Dendritic cell treated with granulocyte-macrophage colony-stimulating factor and Interleukin-4, amounts not matched to agents 40 ng/mL and 50 ng/mL, for 4 days (primary cell): Measurements from ENCODE around the gene EVA1A.
"Not testable (repeated sequence)": the region's sequence is repeated elsewhere in the genome, so short reads cannot be mapped to it uniquely, and the experiment has no call there.

ENCODE experiments used
- H3K27ac Mint-ChIP-seq: one replicate; pipeline ENCODE4 v1.8.0; 2022; ENCODE audit warnings: mild to moderate bottlenecking, mixed read lengths
- H3K27me3 Mint-ChIP-seq: one replicate; pipeline ENCODE4 v1.8.0; 2022; ENCODE audit warnings: mild to moderate bottlenecking, mixed read lengths
- H3K36me3 Mint-ChIP-seq: one replicate; pipeline ENCODE4 v1.8.0; 2022; ENCODE audit warnings: low read depth, mixed read lengths
- H3K4me1 Mint-ChIP-seq: one replicate; pipeline ENCODE4 v1.8.0; 2022; ENCODE audit warnings: low read depth, mixed read lengths
- H3K4me3 Mint-ChIP-seq: one replicate; pipeline ENCODE4 v1.8.0; 2022; ENCODE audit warnings: mild to moderate bottlenecking, moderate library complexity, mixed read lengths
- H3K9me3 Mint-ChIP-seq: one replicate; pipeline ENCODE4 v1.8.0; 2022; ENCODE audit warnings: mixed read lengths
- intact Hi-C: fragments of 100-400 bp; cut with micrococcal nuclease; formaldehyde crosslinking; loops from one replicate; pipeline ENCODE4 v1.15.0; 2022

Gene EVA1A

GRCh38 chr2:75493230-75493629, 67.5 kb downstream of the EVA1A start:
- intact Hi-C loops, result no loop called here
- Mint-ChIP-seq H3K4me1 (no peaks in the 10 kb centered on the region), H3K36me3 (no peaks in the 10 kb centered on the region), H3K4me3 (no peak overlapping the region), H3K9me3 (no peaks in the 10 kb centered on the region), H3K27ac (no peak overlapping the region), H3K27me3 (no peaks in the 10 kb centered on the region)

DNA sequence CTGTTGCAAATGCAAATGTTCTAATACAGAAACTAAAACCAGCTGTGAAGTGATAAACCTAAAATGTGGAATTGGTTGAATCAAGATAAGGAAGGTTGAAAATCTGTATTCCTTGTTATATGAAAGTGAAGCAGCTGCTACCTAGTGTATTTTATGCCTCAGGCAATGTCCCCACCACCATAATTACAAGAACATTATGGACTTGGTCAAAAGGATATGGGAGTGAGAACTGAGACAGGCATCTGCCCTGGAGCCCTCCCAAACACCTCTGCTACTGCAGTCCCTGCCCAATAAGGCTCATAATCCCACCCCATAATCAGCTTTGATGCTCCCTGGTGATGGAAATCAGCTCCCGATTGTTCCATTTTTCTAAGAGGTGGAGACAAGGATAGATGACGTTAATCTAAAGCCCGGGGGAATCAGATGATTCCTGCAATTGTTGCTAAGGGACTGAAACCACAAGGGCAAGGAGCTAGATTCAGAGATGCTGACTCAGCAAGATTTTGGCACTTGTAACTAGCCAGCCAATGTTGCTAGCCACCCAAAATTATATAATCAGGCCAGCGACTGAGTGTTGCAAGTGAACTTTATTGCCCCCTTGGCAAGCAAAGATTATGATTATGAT, 69.5 kb downstream of the EVA1A start:
- Mint-ChIP-seq H3K4me1 (no peaks in the 10 kb centered on the region), H3K36me3 (no peaks in the 10 kb centered on the region), H3K27ac (no peak overlapping the region), H3K9me3 (peaks cover 10% of the 10 kb centered on the region), H3K27me3 (no peaks in the 10 kb centered on the region), H3K4me3 (no peak overlapping the region)
- intact Hi-C loops, result no loop called here

- intact Hi-C loops, result no loop called here
- Mint-ChIP-seq H3K36me3 (no peaks in the 10 kb centered on the region), H3K4me3 (no peak overlapping the region)
These were observed 71.0 kb downstream of the EVA1A start for GRCh38 chr2:75489721-75490120.

GRCh38 chr2:75488157-75488556, 72.6 kb downstream of the EVA1A start:
- Mint-ChIP-seq H3K4me1 (no peaks in the 10 kb centered on the region), H3K9me3 (peaks cover 10% of the 10 kb centered on the region), H3K27me3 (no peaks in the 10 kb centered on the region), H3K27ac (no peak overlapping the region), H3K4me3 (no peak overlapping the region), H3K36me3 (no peaks in the 10 kb centered on the region)
- intact Hi-C loops, result no loop called here

More at GRCh38 chr2:75489721-75490120, 71.0 kb downstream of the EVA1A start:
- H3K27ac Mint-ChIP-seq, result no peak overlapping the region
- H3K27me3 Mint-ChIP-seq, result no peaks in the 10 kb centered on the region
- H3K9me3 Mint-ChIP-seq, result peaks cover 10% of the 10 kb centered on the region
- H3K4me1 Mint-ChIP-seq, result no peaks in the 10 kb centered on the region

DNA sequence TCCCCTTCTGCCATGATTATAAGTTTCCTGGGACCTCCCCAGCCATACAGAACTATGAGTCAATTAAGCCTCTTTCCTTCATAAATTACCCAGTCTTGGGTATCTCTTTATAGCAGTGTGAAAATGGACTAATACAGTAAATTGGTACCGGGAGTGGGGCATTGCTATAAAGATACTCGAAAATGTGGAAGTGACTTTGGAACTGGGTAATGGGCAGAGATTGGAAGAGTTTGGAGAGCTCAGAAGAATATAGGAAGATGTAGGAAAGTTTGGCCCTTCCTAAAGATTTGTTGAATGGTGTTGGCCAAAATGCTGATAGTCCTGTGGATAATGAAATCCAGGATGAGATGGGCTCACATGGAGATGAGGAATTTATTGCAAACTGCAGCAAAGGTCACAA, 74.0 kb downstream of the EVA1A start:
- H3K4me1 Mint-ChIP-seq, H3K9me3 Mint-ChIP-seq, intact Hi-C loops, H3K36me3 Mint-ChIP-seq, H3K27me3 Mint-ChIP-seq, H3K27ac Mint-ChIP-seq, H3K4me3 Mint-ChIP-seq: not testable (repeated sequence)

DNA sequence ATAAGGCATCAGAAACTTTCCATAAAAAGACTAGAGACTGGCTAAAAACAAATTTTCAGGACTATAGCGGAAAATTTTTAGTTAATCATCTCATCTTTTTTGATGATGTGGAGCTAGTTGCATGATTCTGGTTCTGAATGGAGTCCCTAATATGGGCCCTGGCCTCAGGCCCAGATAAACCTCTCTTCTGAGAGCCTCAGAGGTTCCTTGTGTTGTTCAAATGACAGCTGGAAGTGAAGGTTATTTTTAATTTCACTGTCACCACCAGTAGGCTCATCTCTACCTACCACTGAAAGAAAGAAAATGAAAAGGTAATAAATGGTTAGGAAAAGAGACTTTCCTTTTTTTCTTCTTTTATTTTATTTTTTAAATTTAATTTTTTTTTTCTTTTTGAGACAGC, 75.9 kb downstream of the EVA1A start:
- intact Hi-C loops, result no loop called here
- peaks cover 10% of the 10 kb centered on the region for H3K9me3 Mint-ChIP-seq
- H3K4me3 Mint-ChIP-seq, result no peak overlapping the region
- no peaks in the 10 kb centered on the region for H3K4me1 Mint-ChIP-seq
- H3K27me3 Mint-ChIP-seq, result no peaks in the 10 kb centered on the region
- no peaks in the 10 kb centered on the region for H3K36me3 Mint-ChIP-seq
- H3K27ac Mint-ChIP-seq, result no peak overlapping the region

DNA sequence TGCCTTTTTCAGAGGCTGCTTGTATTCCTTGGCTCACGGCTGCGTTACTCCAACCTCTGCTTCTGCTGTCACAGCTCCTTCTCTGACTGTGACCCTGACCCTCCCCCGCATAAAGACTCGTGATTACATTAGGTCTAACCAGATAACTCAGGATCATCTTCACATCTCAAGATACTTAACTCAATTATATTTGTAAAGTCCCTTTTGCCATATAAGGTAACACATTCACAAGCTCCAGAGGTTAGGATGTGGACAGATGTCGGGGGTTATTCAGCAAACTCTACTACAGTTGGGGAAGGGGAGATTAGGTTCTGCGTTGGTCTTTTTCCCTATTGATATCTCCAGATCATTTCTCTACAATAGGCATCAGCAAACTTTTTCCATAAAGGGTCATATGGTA, 76.9 kb downstream of the EVA1A start:
- Mint-ChIP-seq H3K27me3 (no peaks in the 10 kb centered on the region), H3K27ac (no peak overlapping the region), H3K36me3 (no peaks in the 10 kb centered on the region), H3K4me1 (no peaks in the 10 kb centered on the region), H3K9me3 (peaks cover 10% of the 10 kb centered on the region), H3K4me3 (no peak overlapping the region)
- intact Hi-C loops, result no loop called here

GRCh38 chr2:75482398-75482797, 78.3 kb downstream of the EVA1A start:
- intact Hi-C loops, result no loop called here
- Mint-ChIP-seq H3K36me3 (no peaks in the 10 kb centered on the region), H3K9me3 (peaks cover 10% of the 10 kb centered on the region)

GRCh38 chr2:75480971-75481836, 79.5 kb downstream of the EVA1A start:
- intact Hi-C loops, result no loop called here
- Mint-ChIP-seq H3K4me3 (no peak overlapping the region), H3K4me1 (no peaks in the 10 kb centered on the region), H3K9me3 (no peaks in the 10 kb centered on the region), H3K27ac (no peak overlapping the region), H3K27me3 (no peaks in the 10 kb centered on the region), H3K36me3 (no peaks in the 10 kb centered on the region)

More at GRCh38 chr2:75482398-75482797, 78.3 kb downstream of the EVA1A start:
- H3K27me3 Mint-ChIP-seq, result no peaks in the 10 kb centered on the region
- H3K27ac Mint-ChIP-seq, result no peak overlapping the region
- no peaks in the 10 kb centered on the region for H3K4me1 Mint-ChIP-seq
- H3K4me3 Mint-ChIP-seq, result no peak overlapping the region

DNA sequence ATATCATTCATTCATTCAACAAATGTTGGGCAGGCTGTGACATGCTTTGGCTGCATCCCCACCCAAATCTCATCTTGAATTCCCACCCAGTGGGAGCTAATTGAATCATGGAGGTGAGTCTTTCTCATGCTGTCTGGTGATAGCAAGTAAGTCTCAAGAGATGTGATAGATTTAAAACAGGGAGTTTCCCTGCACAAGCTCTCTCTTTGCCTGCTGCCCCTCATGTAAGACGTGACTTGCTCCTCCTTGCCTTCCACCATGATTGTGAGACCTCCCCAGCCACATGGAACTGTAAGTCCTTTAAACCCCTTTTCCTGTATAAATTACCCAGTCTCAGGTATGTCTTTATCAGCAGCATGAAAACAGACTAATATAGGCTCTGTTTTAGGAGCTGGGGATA, 83.0 kb downstream of the EVA1A start:
- intact Hi-C loops, H3K27me3 Mint-ChIP-seq, H3K4me1 Mint-ChIP-seq, H3K27ac Mint-ChIP-seq, H3K4me3 Mint-ChIP-seq, H3K36me3 Mint-ChIP-seq, H3K9me3 Mint-ChIP-seq: not testable (repeated sequence)

- Mint-ChIP-seq H3K4me3 (no peak overlapping the region), H3K4me1 (no peaks in the 10 kb centered on the region), H3K36me3 (no peaks in the 10 kb centered on the region), H3K9me3 (no peaks in the 10 kb centered on the region), H3K27ac (no peak overlapping the region), H3K27me3 (peaks cover 3% of the 10 kb centered on the region)
- intact Hi-C loops, result no loop called here
These were observed 84.0 kb downstream of the EVA1A start for GRCh38 chr2:75476761-75477160.

- Mint-ChIP-seq H3K27ac (no peak overlapping the region), H3K4me1 (no peaks in the 10 kb centered on the region), H3K9me3 (no peaks in the 10 kb centered on the region), H3K4me3 (no peak overlapping the region), H3K27me3 (peaks cover 3% of the 10 kb centered on the region), H3K36me3 (no peaks in the 10 kb centered on the region)
- intact Hi-C loops, result no loop called here
These were observed 84.8 kb downstream of the EVA1A start for GRCh38 chr2:75475976-75476375.

DNA sequence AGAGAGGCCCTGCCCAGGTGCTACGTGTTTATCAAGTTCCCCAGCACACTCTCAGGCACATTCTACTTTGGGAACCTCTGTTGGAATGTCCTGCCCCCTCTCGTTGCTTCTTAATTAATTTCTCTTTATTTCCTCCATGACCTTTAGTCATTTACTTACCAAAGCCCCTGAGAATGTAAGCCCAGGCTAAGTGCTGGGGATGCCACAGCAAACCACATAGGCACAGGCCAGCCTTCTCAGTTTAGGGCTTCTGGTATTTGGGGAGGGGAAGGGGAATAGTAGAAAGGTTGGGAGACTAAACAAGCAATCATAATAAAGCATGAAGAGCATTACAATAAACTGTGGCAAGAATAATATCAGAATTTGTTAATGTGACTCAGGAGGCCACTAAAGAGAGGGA, 85.7 kb downstream of the EVA1A start:
- Mint-ChIP-seq H3K27me3 (peaks cover 3% of the 10 kb centered on the region), H3K36me3 (no peaks in the 10 kb centered on the region), H3K27ac (no peak overlapping the region), H3K9me3 (no peaks in the 10 kb centered on the region), H3K4me3 (no peak overlapping the region), H3K4me1 (no peaks in the 10 kb centered on the region)
- intact Hi-C loops, result no loop called here

GRCh38 chr2:75474115-75474514, 86.6 kb downstream of the EVA1A start:
- H3K36me3 Mint-ChIP-seq, result no peaks in the 10 kb centered on the region
- no peaks in the 10 kb centered on the region for H3K4me1 Mint-ChIP-seq
- H3K9me3 Mint-ChIP-seq, result no peaks in the 10 kb centered on the region
- intact Hi-C loops, result no loop called here
- H3K4me3 Mint-ChIP-seq, result no peak overlapping the region
- peaks cover 3% of the 10 kb centered on the region for H3K27me3 Mint-ChIP-seq
- H3K27ac Mint-ChIP-seq, result no peak overlapping the region
